Stimulated activated CD4-positive, alpha-beta T cell treated with anti-CD3 and anti-CD28 coated beads, Interleukin-1b, Interleukin-23, amount 100 ng/mL, for 48 hours (primary cell): ENCODE data around the gene ADCY9.

ENCODE experiments used
- DNase-seq: peaks from one replicate; pipeline ENCODE4 v3.0.0-alpha.2; 2020

Gene ADCY9

GRCh38 chr16:4025428-4025827 lies 90.8 kb downstream of the ADCY9 start:
- no peak for DNase-seq

- DNase-seq = no peak
Measured at GRCh38 chr16:4021916-4022315, 94.3 kb downstream of the ADCY9 start.

GRCh38 chr16:4021070-4021779 lies 95.0 kb downstream of the ADCY9 start:
- DNase-seq = no peak

GRCh38 chr16:4019371-4019791 lies 96.9 kb downstream of the ADCY9 start:
- no peak for DNase-seq

GRCh38 chr16:4018391-4018790 lies 97.9 kb downstream of the ADCY9 start:
- no peak for DNase-seq

- no peak for DNase-seq
Measured at GRCh38 chr16:4017807-4018206, 98.4 kb downstream of the ADCY9 start.

- DNase-seq = no peak
Measured at GRCh38 chr16:4016658-4017057, 99.6 kb downstream of the ADCY9 start.

- no peak for DNase-seq
Measured at GRCh38 chr16:4016005-4016352, 100.3 kb downstream of the ADCY9 start.

- no peak for DNase-seq
Measured at GRCh38 chr16:4015275-4016004, 100.8 kb downstream of the ADCY9 start.

GRCh38 chr16:4011940-4012629 lies 104.2 kb downstream of the ADCY9 start:
- no peak for DNase-seq

- DNase-seq = no peak
Measured at GRCh38 chr16:4011225-4011939, 104.9 kb downstream of the ADCY9 start.

GRCh38 chr16:4010225-4011158 lies 105.8 kb downstream of the ADCY9 start:
- DNase-seq = no peak

GRCh38 chr16:4009177-4009576 lies 107.1 kb downstream of the ADCY9 start:
- DNase-seq = no peak

- DNase-seq = no peak
Measured at GRCh38 chr16:4008116-4008515, 108.1 kb downstream of the ADCY9 start.

GRCh38 chr16:4006397-4006999 lies 109.7 kb downstream of the ADCY9 start:
- DNase-seq = no peak

- no peak for DNase-seq
Measured at GRCh38 chr16:4005731-4006130, 110.5 kb downstream of the ADCY9 start.

GRCh38 chr16:4005281-4005680 lies 111.0 kb downstream of the ADCY9 start:
- DNase-seq = no peak

- no peak for DNase-seq
Measured at GRCh38 chr16:4004206-4004605, 112.0 kb downstream of the ADCY9 start.

- DNase-seq = no peak
Measured at GRCh38 chr16:4003576-4003975, 112.7 kb downstream of the ADCY9 start.

GRCh38 chr16:4003166-4003565 lies 113.1 kb downstream of the ADCY9 start:
- DNase-seq = no peak

GRCh38 chr16:4002121-4002520 lies 114.1 kb downstream of the ADCY9 start:
- no peak for DNase-seq
